ENCODE data around the gene PTX3. TPM values are rescaled to one million over a fixed set of nuclear protein-coding genes. Genes with fewer than 3 reads are reported as not detected.

The PTX3 gene
- 0.52 TPM for total RNA-seq
- long read RNA-seq, partial matches to known transcripts = 0 of 1 reads
- long read RNA-seq, other reads (novel, unspliced or antisense) = 0 of 1 reads

- Histone ChIP-seq H3K4me1 (peaks cover 21% of the 10 kb centered on the region), H3K27me3 (ENCODE audit: low read depth) (peaks cover 46% of the 10 kb centered on the region), H3K27ac (replicated peaks) (no peak within 1 kb of the TSS), H3K4me3 (peak within 1 kb of the TSS; percentile 68), H3K36me3 (no peaks in the 10 kb centered on the region), H3K9me3 (replicated peaks) (peaks cover 5% of the 10 kb centered on the region)
- no peak for TF ChIP-seq CTCF (IDR thresholded peaks at IDR 0.05; ENCODE audit: borderline replicate concordance)
- DNase-seq = peak; percentile 21
- intact Hi-C loops (cut with micrococcal nuclease) = no loop called here
These were observed at the start of gene PTX3 for GRCh38 chr3:157436583-157437291. TSS of gene PTX3 (plus strand) at chr3:157436850. CDS start at chr3:157436934, 84 bp downstream.

DNA sequence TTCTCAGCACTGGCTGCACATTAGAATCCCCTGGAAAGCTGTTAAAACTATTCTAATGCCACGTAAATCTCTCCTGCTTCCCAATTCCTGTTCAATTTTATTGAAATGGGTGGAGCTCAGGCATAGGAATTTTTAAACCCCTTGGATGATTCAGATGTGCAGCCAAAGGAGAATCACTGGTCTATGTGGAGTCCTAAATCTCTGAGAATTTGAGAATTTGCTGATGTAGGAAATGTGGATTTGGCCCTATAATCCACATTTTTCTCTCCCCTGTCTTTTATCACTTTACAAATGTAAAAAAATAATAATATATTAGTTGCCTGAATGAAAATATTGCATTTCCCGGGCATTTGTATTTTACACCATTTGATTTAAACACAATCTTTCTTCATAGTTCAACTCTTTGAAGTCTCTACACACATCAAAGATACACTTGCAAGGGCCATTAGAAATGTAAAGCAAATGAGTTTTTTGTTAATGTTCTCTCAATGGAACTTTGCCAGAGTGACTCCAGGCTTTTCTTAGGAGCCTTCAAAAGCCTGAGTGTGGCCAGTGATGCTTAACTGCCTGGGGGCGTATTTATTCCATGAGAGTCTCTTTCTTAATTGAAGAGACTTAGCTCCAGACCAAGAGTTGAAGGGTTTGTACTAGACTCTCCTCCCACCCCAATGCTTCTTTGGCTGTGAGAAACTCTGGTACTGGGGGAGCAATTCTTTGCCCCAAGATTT is 48.8 kb upstream of the PTX3 start:
- no peak for TF ChIP-seq CTCF (IDR thresholded peaks at IDR 0.05; ENCODE audit: borderline replicate concordance)
- Histone ChIP-seq H3K4me3 (no peak overlapping the region), H3K4me1 (no peaks in the 10 kb centered on the region), H3K27me3 (ENCODE audit: low read depth) (no peaks in the 10 kb centered on the region), H3K27ac (replicated peaks) (no peak overlapping the region), H3K9me3 (replicated peaks) (no peaks in the 10 kb centered on the region), H3K36me3 (no peaks in the 10 kb centered on the region)
- intact Hi-C loops (cut with micrococcal nuclease) = no loop called here
- no peak for DNase-seq

GRCh38 chr3:157388976-157389375 is 47.7 kb upstream of the PTX3 start:
- DNase-seq = no peak
- H3K27me3 ChIP-seq (ENCODE audit: low read depth) = no peaks in the 10 kb centered on the region
- H3K4me1 ChIP-seq = no peaks in the 10 kb centered on the region
- no peak overlapping the region for H3K27ac ChIP-seq (replicated peaks)
- no peaks in the 10 kb centered on the region for H3K36me3 ChIP-seq
- H3K9me3 ChIP-seq (replicated peaks) = no peaks in the 10 kb centered on the region
- no peak for TF ChIP-seq CTCF (IDR thresholded peaks at IDR 0.05; ENCODE audit: borderline replicate concordance)
- no peak overlapping the region for H3K4me3 ChIP-seq
- intact Hi-C loops (cut with micrococcal nuclease) = no loop called here

DNA sequence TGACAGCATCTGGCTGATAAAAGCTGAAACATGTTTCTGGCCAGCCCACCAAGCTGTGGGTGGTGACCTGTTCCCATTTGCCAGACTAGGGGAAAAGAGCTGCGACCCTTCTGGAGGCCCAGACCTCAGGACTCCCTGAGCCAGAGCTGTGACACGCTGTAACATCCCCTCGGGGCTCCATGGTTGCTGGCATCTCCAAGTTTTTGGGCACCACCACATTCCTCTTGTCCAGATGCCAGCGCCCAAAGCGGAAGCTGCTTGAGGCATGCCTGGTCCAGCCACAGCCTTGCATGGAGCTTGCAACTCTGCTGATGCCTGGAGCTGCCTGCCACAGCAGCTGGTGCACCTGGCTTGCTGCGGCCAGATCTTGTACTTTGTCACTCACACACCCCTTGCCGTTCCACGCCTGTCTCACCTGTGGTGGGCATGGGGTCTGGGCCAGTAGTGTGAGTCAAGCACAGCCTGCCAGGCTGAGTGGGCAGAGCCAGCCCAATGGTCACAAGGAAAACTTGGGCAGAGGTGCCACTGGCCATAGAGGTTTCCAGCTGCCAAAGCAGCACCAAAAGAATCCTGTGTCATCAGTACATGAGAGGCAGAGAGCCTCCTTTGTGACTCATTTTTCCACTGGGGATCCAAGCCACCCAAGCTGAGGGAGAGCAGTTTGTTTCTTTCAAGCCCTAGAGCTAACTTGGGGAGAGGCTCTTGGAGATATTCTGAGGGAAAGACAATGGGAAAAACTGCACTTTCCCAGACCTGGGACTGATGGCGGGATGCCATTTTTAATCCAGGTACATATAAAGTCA is 45.7 kb upstream of the PTX3 start:
- no peak overlapping the region for H3K4me3 ChIP-seq
- H3K27ac ChIP-seq (replicated peaks) = no peak overlapping the region
- no peaks in the 10 kb centered on the region for H3K4me1 ChIP-seq
- intact Hi-C loops (cut with micrococcal nuclease) = no loop called here
- H3K36me3 ChIP-seq = no peaks in the 10 kb centered on the region
- TF ChIP-seq CTCF (IDR thresholded peaks at IDR 0.05; ENCODE audit: borderline replicate concordance) = no peak
- DNase-seq = no peak
- H3K9me3 ChIP-seq (replicated peaks) = peaks cover under 1% of the 10 kb centered on the region
- no peaks in the 10 kb centered on the region for H3K27me3 ChIP-seq (ENCODE audit: low read depth)

DNA sequence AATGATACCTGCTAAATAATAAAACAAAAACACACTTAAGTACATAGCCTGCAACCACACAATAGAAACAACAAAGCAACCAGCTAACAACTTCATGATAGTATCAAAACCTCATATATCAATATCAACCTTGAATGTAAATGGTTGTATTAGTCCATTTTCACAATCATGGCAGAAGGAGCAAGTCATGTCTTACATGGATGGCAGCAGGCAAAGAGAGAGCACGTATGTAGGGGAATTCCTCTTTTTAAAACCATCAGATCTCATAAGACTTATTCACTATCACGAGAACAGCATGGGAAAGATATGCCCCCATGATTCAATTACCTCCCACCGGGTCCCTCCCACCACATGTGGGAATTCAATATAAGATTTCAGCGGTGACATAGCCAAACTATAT is 44.5 kb upstream of the PTX3 start:
- no peak for DNase-seq
- no peaks in the 10 kb centered on the region for H3K4me1 ChIP-seq
- TF ChIP-seq CTCF (IDR thresholded peaks at IDR 0.05; ENCODE audit: borderline replicate concordance) = no peak
- H3K27ac ChIP-seq (replicated peaks) = no peak overlapping the region
- no peak overlapping the region for H3K4me3 ChIP-seq
- H3K27me3 ChIP-seq (ENCODE audit: low read depth) = no peaks in the 10 kb centered on the region
- intact Hi-C loops (cut with micrococcal nuclease) = no loop called here
- H3K9me3 ChIP-seq (replicated peaks) = peaks cover 5% of the 10 kb centered on the region
- no peaks in the 10 kb centered on the region for H3K36me3 ChIP-seq
